GM19452 (cell line): ENCODE results near the gene GCNT1.
"Not testable (repeated sequence)": the region's sequence is repeated elsewhere in the genome, so short reads cannot be mapped to it uniquely, and the experiment has no call there.

Source experiments
- ATAC-seq: cut with Tn5 transposase; IDR thresholded peaks from one replicate; pipeline ENCODE4 v1.9.1; 2021; ENCODE audit not compliant: unreplicated experiment

The GCNT1 gene

DNA sequence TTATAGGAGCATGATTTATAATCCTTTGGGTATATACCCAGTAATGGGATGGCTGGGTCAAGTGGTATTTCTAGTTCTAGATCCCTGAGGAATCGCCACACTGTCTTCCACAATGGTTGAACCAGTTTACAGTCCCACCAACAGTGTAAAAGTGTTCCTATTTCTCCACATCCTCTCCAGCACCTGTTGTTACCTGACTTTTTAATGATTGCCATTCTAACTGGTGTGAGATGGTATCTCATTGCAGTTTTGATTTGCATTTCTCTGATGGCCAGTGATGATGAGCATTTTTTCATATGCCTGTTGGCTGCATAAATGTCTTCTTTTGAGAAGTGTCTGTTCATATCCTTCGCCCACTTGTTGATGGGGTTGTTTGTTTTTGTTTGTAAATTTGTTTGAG, 20.4 kb downstream of the GCNT1 start:
- ATAC-seq = not testable (repeated sequence)

DNA sequence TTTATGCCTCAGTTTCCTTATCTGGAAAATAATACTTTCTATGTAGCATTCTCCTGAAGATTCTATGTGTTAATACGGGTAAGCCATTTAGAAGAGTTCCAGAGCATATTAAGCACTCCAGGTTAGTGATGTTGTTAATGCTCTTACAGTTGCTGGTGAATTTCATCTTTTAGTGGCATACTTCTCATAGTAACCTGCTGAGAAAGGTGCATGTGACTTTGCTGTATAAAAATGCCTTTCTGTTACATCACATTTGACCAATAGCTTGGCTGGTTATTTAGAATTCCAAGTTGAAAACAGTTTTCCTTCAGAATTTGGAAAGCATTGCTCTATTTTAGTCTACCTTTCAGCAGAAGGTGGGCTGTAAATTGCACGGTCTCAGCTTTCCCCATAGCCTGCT, 27.2 kb downstream of the GCNT1 start:
- ATAC-seq = no peak

DNA sequence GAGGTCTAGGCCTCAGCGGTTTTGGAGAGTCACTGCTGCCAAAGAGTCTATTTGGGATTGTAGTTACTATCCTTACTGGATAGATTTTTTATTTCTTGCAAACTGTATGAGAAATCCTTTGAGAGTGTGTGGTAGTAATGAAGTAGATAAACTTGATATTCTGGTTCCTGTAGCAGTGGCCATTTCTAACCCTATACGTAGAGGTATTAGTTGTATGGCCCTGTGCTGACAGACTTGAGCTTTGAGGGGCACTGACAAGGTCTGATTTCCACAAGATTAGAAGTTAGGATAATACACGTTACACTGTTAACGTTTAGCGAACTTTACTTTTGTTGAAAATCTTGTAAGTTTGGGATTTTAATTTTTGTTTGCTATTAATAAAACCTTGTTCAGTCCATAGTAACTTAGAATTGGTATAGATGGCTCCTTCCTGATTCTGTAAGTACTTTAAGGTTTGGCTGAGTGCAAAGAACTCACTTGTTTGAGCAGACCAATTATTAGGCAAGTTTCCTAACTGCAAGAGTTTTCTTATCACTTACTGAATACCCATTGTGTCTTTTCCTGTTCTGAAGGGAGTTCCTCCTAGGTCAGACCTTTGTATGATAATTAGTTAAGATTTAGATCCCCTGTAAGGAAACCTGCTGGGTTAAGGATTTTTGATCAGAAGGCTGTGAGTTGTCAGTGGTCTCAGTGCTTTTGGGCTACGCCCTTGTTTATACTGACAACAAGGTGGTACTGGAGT, 31.4 kb downstream of the GCNT1 start:
- ATAC-seq = no peak

DNA sequence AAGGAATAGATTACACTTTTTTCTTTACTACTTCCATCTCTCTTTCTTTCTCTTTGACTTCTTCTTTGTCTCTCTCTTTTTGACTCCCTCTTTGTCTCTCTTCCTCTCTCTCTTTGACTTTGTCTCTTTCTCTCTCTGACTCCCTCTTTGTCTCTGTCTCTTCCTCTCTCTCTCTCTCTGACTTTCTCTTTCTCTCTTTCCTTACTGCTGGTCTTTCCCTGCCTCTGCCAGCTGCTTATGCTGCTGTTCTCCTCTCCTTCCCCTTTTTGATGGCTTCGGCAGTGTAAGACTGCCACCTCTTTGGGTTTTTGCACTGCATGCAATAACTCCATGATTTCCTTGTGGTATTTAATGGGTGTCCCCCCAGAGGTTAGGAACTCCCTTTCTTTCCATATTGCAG, 32.1 kb downstream of the GCNT1 start:
- not testable (repeated sequence) for ATAC-seq

DNA sequence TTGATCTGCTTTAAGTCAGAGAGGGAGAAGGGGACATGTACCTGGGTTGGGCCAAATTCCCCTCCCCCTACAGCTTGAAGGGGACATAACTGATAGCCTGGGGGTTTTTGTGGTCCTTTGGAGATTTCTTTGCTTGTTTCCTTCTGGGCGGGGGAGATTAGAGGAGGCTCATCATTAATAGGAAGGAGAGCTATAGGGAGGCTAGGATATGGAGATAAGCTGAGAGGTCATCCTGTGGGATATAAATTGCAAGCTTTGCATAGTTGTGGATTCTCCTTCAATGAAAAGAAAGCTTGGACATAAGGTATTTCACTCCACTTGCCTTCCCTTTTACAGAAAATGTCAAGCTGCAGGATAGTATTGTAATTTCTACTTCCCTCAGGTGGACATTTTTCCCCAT, 34.5 kb downstream of the GCNT1 start:
- ATAC-seq = not testable (repeated sequence)

DNA sequence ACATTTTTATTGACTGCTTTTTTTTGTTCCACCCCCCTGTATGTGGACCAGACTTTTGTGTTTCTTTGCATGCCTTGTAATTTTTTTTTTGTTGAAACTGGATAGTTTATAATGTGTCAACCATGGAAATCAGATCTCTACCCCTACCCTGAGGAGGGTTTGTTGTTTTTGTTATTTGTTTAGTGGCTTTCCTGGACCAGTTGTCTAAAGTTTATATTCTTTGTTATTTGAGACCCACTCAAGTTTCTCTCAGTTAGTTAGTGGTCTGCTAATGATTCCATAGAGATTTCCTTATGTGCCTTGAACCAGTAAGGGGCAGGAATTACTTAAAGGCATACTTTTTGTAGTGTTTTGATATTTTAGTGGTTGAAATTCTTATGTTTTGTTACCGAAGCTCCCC, 41.1 kb downstream of the GCNT1 start:
- no peak for ATAC-seq

DNA sequence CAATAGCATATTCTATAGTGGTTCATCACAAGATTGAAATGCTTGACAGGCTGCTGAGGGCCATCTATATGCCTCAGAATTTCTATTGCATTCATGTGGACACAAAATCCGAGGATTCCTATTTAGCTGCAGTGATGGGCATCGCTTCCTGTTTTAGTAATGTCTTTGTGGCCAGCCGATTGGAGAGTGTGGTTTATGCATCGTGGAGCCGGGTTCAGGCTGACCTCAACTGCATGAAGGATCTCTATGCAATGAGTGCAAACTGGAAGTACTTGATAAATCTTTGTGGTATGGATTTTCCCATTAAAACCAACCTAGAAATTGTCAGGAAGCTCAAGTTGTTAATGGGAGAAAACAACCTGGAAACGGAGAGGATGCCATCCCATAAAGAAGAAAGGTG, 43.8 kb downstream of the GCNT1 start:
- ATAC-seq = no peak

DNA sequence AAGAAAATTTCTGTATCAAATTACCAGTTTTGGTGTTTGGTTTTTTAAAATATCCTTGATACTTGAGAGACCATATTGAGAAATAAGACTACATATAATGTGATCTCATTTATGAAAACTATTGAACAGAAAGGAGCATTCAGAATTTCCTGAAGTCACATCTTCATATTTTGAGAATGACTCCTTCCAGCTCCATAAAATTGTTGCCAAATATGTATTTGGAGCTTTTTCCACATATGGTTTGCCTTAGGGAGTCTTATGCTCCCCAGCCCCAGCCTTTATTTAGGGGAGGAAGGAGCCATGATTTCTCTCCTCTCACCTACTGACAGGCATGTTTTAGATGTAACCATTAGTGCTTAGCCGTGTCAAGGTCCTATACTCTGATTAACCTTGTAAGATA, 51.1 kb downstream of the GCNT1 start:
- no peak for ATAC-seq

DNA sequence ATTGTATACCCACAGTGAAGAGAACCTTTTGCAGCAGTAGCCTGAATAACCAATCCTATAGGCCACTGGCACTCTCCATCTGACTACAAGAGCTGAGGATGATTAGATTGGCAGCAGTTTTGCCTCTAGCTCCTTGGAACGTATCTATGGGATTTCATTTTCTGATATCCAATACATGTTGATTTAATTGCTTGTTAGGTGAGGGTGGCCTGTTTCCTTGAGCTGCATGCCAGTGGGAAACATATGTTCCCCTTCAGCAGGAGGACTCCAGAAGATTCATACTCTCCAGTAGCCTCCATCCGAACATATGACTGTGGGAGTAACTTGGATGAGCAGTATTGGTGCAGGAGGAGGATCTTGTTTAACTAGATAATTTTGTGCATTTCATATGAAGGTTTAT, 51.5 kb downstream of the GCNT1 start:
- ATAC-seq = no peak

DNA sequence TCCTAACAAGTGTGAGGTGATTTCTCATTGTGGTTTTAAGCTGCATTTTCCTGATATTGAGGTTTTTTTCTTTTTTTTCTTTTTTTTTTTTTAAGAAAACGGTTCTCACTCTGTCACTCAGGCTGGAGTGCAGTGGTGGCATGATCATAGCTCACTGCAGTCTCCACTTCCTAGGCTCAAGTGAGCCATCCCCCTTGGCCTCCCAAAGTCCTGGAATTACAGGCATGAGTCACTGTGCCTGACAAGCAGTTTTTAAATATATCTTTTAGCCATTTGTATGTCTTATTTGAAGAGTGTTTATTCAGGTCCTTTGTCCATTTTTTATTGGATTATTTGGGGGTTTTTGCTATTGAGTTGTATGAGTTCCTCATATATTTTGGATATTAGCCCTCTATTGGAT, 53.8 kb downstream of the GCNT1 start:
- no peak for ATAC-seq

DNA sequence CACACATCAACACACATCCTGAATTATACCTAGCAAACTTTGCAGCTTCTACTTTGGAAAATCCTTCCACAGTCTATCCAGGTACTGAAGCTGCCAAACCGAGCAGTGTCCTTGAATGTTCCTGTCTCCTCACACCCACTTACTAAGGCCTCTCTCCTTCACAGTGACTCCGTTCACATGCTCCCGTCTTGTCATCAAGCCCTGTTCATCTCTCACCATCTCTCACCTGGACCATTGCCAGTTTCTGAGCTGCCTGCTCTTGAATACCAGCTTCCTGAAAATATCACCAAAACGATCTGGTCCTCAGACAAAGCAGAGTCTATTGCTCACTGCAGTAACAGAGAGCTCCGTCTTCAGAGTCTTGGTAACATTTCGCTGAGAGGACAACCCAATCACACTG, 57.4 kb downstream of the GCNT1 start:
- no peak for ATAC-seq

DNA sequence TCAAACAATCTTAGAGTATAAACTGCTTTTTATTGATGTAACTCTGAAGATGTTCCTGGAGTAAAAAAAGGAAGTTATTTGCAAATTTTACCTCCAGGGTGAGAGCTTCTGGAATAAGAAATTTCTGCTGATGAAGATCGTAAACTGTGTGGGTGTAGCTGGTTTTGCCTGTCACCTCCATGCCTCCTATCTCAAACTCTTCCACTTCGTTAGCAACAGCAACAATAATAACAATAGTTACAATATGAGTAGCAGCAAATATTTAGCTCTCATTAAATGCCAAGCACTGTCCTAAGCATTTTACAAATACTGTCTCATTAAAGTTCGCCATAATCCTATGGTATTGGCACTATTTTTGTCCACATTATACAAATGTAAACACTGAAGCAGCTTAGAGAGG, 57.9 kb downstream of the GCNT1 start:
- ATAC-seq = no peak

DNA sequence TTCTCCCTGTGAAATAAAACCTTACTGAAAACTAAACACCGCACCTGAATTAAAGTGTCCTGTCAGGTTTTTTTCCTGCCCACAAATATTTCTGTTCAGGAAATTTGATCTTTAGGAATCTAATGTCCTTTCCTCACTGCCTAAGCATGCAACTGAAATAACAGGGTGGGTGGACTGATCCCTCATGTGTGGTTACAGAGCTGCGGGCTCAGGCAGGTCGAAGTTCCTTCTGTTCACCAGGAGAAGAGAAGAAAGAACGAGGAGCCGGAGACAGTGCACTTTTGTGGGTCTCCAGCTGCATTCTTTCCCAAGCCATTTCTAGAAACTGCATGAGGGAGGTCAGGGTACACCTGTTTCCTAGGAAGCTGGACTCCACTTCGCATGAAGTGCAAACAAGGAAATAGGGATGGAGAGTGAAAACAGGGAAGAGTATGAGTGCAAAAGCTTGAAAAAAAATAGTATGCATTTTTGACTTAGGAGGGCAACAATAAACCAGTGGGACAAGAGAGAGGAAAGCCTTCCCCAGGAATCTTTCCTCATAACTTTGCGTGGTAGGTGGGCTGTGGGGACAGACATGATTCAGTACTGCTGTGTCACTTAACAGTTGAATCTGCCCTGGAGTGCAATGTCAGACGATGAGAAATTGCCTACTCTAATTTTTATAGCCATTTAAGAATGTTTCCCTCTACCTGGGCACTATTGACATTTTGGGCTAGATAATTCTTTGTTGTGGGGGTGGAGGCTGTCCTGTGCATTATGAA, 60.3 kb downstream of the GCNT1 start:
- ATAC-seq = no peak

DNA sequence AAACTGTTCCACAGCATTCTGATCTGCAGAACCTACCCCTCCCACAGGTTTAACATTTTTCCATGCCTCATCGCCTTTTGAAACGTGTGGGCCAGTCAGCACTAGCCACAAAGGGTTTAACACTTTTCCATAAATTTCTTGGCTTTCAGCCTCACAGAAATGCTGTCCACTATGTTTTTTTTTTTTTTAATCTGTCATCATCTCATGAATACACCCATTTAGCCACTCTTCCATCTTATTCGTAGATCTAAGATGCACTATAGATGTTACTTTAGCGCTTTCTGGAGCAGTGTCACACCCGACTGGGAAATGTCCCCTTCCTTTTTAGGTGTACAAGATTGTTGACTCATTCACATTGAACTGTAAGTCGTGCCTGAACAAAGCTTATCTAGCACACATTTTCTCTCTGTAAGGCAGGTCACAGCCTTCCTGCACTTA, 62.3 kb downstream of the GCNT1 start:
- ATAC-seq = no peak

DNA sequence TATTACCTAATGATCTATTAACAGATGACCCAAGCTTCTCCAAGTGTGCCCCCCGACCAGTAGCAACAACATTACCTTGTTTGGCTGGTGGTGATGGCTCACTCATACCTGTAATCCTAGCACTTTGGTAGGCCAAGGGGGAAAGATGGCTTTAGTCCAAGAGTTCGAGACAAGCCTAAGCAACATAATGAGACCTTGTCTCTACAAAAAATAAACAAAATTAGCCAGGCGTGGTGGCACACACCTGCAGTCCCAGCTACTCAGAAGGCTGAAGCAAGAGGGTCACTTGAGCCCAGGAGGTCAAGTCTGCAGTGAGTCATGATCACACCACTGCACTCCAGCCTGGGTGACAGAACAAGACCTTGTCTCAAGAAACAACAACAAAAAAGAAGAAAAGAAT, 62.9 kb downstream of the GCNT1 start:
- ATAC-seq = no peak

DNA sequence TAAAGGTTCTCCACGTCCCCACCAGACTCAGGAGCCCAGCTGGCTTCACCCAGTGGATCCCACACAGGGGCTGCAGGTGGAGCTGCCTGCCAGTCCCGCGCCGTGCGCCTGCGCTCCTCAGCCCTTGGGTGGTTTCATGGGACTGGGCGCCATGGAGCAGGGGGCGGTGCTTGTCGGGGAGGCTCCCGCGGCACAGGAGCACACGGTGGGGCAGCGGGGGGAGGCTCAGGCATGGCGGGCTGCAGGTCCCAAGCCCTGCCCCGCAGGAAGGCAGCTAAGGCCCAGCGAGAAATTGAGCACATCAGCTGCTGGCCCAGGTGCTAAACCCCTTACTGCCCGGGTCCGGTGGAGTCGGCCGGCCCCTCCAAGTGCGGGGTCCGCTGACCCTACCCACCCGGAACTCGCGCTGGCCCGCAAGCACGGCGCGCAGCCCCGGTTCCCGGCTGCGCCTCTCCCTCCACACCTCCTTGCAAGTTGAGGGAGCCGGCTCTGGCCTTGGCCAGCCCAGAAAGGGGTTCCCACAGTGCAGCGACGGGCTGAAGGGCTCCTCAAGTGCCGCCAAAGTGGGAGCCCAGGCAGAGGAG, 64.7 kb downstream of the GCNT1 start:
- not testable (repeated sequence) for ATAC-seq

DNA sequence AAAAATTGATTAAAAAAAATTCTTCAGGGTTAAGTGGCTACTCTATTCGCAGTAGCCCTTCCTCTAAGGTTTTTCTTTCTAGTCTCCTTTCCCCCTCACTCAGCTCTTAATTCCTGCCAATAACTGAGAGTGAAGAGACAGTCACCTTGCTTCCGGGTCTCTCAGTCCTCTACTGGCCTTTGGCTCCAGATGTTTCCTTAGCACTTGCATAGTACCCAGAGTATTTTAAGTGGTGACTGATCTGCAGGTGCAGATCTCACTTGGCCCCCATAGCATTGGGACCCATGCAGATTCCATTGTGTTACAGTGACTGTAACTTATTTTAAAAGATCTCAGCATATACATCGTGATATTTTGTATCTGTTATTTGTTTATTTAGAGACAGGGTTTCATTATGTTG, 66.2 kb downstream of the GCNT1 start:
- ATAC-seq = no peak

DNA sequence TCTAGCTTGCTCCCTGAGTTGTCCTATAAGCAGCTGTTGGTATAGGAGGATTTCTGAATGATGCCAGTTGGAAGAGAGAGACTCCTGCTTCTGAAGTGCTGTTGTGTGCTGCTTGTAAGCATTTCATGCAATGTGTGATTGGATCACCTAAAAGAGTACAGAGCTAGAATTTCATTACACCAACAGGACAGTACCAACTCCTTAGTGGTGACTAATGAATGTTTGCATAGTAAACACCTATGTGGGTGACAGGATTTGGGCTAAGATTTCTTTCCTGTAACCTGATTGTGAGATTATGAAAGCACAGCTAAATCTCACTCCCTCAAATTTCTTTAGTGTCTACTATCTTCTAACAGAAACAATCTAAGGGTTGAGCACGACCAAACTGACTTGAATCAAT, 67.0 kb downstream of the GCNT1 start:
- no peak for ATAC-seq

DNA sequence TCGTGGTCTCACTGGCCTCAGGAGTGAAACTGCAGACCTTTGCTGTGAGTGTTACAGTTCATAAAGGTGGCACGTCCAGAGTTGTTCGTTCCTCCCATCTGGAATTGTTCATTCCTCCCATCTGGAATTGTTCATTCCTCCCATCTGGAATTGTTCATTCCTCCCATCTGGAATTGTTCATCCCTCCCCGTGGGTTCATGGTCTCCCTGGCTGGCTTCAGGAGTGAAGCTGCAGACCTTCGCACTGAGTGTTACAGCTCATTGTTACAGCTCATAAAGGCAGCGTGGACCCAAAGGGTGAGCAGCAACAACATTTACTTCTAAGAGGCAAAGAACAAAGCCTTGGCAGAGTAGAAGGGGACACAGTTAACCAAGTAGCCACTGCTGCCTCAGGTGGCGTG, 69.1 kb downstream of the GCNT1 start:
- ATAC-seq = no peak

DNA sequence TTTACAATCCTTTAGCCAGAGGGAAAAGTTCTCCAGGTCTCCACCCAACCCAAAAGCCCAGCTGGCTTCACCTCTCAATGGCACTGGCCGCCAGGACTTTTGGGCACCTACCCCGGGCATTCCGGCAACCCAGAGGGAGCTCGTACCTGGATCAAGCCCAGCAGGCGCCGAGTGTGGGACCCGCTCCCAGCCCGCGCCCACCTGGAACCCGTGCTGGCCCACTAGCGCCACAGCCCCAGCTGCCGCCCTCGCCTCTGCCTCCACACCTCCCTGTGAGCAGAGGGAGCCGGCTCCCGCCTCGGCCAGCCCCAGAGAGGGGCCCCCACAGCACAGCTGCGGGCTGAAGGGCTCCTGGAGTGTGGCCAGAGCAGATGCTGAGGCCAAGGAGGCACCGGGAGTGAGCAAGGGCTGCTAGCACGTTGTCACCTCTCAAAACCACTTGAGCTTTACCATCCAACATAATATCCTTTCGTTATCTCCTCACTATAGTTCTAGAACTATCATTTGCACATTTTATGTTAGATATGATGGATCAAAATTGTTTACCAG, 69.7 kb downstream of the GCNT1 start:
- ATAC-seq = no peak

DNA sequence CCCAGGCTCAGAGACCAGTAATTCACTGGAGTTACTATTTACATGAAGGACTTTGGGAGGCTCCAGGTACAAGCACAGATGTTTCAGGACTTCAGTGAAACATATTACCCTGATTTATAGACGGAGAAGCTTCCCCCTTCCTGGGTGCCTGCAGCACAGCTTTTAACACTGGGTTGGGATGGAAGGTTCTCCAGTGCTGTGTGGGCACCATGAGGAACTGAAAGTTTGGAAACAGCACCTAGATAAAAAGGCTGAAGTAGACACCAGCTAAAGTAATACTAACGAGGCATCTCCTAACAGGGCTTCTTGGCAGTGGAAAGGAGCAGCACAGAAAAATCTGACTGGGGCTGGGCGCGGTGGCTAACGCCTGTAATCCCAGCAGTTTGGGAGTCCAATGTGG, 70.7 kb downstream of the GCNT1 start:
- ATAC-seq = no peak
